GM12891 (cell line): ENCODE results near the gene ECT2.
"Not testable (repeated sequence)": the region's sequence is repeated elsewhere in the genome, so short reads cannot be mapped to it uniquely, and the experiment has no call there.

ENCODE experiments used
- DNase-seq: peaks from one replicate; pipeline ENCODE4 v3.0.0; 2011; ENCODE audit warnings: low spot score; ENCODE audit not compliant: insufficient read length
- FAIRE-seq: peaks from 2 replicates; lab custom pipeline; 2011; peaks lifted over from hg19 to GRCh38; lab: Jason Lieb, UNC
- PAX5 ChIP-seq: IDR thresholded peaks from 2 replicates; pipeline ENCODE4 v1.6.1; 2011; ENCODE audit warnings: low read length, moderate library complexity, mild to moderate bottlenecking; ENCODE audit not compliant: insufficient read depth, severe bottlenecking
- POLR2A ChIP-seq: IDR thresholded peaks from 2 replicates; pipeline ENCODE4 v1.6.1; 2011; ENCODE audit warnings: low read depth, low read length, control low read depth
- POLR2AphosphoS5 ChIP-seq: IDR thresholded peaks from 2 replicates; pipeline ENCODE4 v1.6.1; 2011; ENCODE audit warnings: low read depth, low read length, control low read depth
- POU2F2 ChIP-seq: IDR thresholded peaks from 2 replicates; pipeline ENCODE4 v1.6.1; 2011; ENCODE audit warnings: low read depth, mild to moderate bottlenecking, control low read depth, low read length, moderate library complexity
- SPI1 ChIP-seq: IDR thresholded peaks from 2 replicates; pipeline ENCODE4 v1.6.1; 2011; ENCODE audit warnings: low read depth, low read length, control low read depth
- TAF1 ChIP-seq: IDR thresholded peaks from 2 replicates; pipeline ENCODE4 v1.6.1; 2011; ENCODE audit warnings: low read depth, low read length, control low read depth

ECT2 gene

GRCh38 chr3:172709774-172710663, 40.5 kb upstream of the ECT2 start:
- DNase-seq (no peak), FAIRE-seq (no peak)
- TF ChIP-seq POLR2AphosphoS5 (no peak), POLR2A (no peak), PAX5 (no peak), TAF1 (no peak), POU2F2 (no peak), SPI1 (no peak)

- DNase-seq, result peak; percentile 65
- peak; percentile 99 for FAIRE-seq
- TF ChIP-seq TAF1 (peak; percentile 45; the same call in 1 of the 2 replicates), SPI1 (peak; percentile 79), POU2F2 (peak; percentile 19; the same call in 1 of the 2 replicates), POLR2AphosphoS5 (0 out of 2 replicates have a peak, but pooled peaks have one; percentile 46), PAX5 (no peak), POLR2A (peak; percentile 62; the same call in 1 of the 2 replicates)
Measured at GRCh38 chr3:172710664-172711453, 39.7 kb upstream of the ECT2 start, which contains the start of gene NCEH1. TSS of gene NCEH1 (minus strand) at chr3:172711067. CDS start at chr3:172710984, 83 bp downstream.

DNA sequence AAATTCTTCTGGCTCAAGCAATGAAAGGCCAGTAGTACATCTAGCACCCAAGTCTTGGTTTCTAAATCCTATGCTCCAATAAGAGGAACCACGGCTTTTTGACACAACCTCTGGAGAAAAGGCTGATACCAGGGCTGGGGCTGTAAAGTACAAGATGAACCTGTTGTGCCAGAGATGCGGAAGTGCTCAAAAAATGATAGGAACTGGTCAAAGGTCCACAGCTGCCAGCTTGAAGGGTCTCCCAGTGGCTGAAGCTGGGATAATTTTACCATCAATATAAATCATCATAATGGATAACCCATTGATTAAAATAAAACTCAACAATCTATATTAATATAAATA, 39.1 kb upstream of the ECT2 start:
- TF ChIP-seq PAX5 (no peak), TAF1 (no peak), POU2F2 (no peak), POLR2AphosphoS5 (no peak), SPI1 (no peak), POLR2A (no peak)
- no peak for FAIRE-seq
- DNase-seq, result no peak

DNA sequence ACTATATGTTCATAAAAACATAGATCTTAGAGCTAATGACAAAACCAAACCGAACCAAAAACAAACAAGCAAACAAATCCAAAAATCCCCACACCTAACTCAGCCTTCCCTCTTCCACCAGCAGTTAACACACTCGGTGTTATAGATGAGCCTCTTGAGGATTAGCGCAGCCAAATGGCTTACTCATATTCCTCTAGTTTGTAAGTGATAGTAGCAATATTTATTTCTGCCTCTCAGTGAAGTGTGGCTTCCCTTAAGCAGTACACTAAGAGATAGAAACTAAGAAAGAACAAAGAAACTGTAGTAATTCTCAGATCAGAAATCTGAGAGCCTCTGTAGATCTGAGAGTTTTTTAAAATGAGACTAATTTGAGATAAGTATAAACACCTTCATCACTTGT, 37.2 kb upstream of the ECT2 start:
- DNase-seq, result no peak
- TF ChIP-seq POU2F2 (no peak), TAF1 (no peak), POLR2AphosphoS5 (no peak), PAX5 (no peak), SPI1 (no peak), POLR2A (no peak)
- no peak for FAIRE-seq

DNA sequence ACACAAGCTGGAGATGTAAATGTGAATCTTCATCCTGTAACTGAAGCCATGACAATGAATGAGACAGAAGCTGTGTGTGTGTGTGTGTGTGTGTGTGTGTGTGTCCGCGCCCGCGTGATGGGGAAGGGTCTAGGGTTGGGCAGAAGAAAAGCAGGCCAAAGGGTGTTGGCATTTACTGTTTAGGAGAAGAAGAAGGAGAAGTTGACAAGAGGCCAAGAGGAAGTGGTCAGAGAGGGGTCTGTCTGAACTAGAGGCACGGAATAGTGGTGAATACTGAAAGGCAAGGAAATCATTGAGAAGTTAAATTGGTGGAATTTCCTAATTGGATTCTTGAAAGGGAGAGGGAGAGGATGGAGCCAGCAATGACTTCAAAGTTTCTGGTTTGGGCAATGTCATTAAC, 34.0 kb upstream of the ECT2 start:
- TF ChIP-seq SPI1 (peak; percentile 37), POLR2A (no peak)
- FAIRE-seq (no peak), DNase-seq (no peak)

- no peak for DNase-seq
- no peak for FAIRE-seq
- TF ChIP-seq POLR2A (no peak), POU2F2 (no peak), TAF1 (no peak), PAX5 (no peak), POLR2AphosphoS5 (no peak), SPI1 (no peak)
Measured at GRCh38 chr3:172717493-172718088, 32.9 kb upstream of the ECT2 start.

DNA sequence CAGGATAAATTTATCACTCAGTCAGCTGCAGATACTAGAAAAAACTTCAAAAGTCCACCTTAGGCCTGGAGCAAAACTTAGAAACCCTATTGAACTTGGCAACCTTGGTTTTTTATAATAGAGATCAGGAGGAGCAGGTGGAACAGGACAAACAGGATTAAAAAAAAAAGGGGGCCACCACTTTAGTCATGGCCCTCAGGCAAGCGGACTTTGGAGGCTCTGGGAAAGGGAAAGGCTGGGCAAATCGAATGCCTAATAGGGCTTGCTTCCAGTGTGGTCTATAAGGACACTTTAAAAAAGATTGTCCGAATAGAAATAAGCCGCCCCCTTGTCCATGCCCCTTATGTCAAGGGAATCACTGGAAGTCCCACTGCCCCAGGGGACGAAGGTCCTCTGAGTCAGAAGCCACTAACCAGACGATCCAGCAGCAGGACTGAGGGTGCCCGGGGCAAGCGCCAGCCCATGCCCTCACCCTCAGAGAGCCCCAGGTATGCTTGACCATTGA, 27.9 kb upstream of the ECT2 start:
- not testable (repeated sequence) for FAIRE-seq, DNase-seq

DNA sequence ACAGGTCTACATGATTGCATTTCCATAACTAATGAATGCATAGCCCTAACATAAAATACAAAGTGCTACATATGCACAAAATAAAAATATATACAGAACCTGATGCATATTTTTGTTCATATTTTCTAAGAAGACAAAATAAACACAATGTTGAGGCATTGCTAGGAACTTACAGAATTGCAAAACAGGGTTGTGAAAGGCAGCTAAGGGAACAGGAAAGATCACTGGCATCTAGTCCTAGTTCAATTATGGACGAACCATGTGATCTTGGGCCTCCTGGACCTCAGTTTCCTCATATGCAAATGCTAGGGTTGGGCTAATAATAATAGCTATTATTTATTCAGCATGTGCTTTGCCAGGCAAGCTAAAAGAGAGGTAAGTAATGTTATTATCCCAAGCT, 24.1 kb upstream of the ECT2 start:
- DNase-seq (no peak), FAIRE-seq (no peak)
- TF ChIP-seq POU2F2 (no peak), SPI1 (no peak), TAF1 (no peak), POLR2A (no peak)

DNA sequence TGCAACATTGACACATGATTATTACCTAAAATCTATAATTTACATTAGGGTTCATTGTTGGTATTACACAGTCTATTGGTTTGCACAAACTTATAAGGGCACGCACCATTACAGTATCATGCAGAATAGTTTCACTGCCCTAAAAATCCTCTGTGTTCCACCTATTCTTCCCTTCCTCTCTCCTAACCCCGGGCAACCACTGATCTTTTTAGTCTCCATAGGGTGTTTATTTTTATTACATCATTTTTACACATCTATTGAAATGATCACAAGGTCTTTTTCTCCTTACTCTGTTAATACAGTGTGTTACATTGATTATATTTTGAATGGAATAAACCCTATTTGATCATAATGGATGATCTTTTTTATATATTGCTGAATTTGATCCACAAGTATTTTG, 15.5 kb upstream of the ECT2 start:
- DNase-seq, result no peak
- TF ChIP-seq POU2F2, result no peak
- no peak for TF ChIP-seq POLR2AphosphoS5
- TF ChIP-seq PAX5, result no peak
- no peak for TF ChIP-seq TAF1
- TF ChIP-seq SPI1, result no peak
- no peak for TF ChIP-seq POLR2A
- no peak for FAIRE-seq
